Measurements from ENCODE around the gene SMIM17. TPM values are rescaled to one million over a fixed set of nuclear protein-coding genes. Genes with fewer than 3 reads are reported as not detected.

SMIM17 gene
- total and polyA plus RNA-seq, 4 experiments from 2014 or later = not detected

DNA sequence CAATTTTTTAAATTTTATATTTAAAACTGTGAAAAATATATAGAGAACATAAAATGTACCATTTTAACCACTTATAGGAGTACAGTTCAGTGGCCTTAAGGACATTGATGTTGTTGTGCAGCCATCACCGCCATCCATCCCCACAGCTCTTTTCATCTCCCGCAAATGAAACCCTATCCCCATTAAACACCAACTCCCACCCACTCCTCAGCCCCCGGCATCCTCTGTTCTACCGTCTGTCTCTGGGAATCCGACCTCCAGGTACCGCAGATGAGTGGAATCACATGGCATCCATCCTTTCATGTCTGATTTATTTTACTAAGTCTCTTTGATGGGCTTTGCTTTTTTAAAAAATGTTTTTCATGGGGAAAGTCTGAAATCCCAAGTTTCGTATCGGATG, 23.8 kb upstream of the SMIM17 start:
- peaks cover 5 to 62% of the 10 kb centered on the region in 2 donors for H3K9me3 ChIP-seq (ENCODE audit: control insufficient read depth in 1 of 2, low read length in 2 of 2)
- H3K36me3 ChIP-seq (ENCODE audit: insufficient read depth, low read length) = peaks cover 29% of the 10 kb centered on the region
- Mint-ChIP-seq H3K9me3 (peaks cover 0 to 95% (median 83%) of the 10 kb centered on the region in 8 donors), H3K4me1 (peaks cover 0 to 3% (median 0%) of the 10 kb centered on the region in 4 donors), H3K27ac (peak overlapping the region in 1 of 7 donors; percentile 53), H3K27me3 (no peaks in the 10 kb centered on the region), H3K36me3 (peaks cover 73 to 83% of the 10 kb centered on the region in 2 donors), H3K4me3 (no peak overlapping the region)
- intact Hi-C loops (cut with micrococcal nuclease) = no loop called here
- ChIA-PET CTCF (ENCODE audit: partially characterized antibody) (no interaction called here), POLR2A (ENCODE audit: partially characterized antibody) (no interaction called here)
- DNase-seq = no peak
- no peak overlapping the region for H3K4me3 ChIP-seq (ENCODE audit: low read length in 2 of 2)
- H3K4me1 ChIP-seq (ENCODE audit: insufficient read depth, low read length) = no peaks in the 10 kb centered on the region
- H3K27ac ChIP-seq (ENCODE audit: low read depth, low read length) = no peak overlapping the region
- H3K27me3 ChIP-seq (ENCODE audit: insufficient read depth, low read length) = no peaks in the 10 kb centered on the region

- CTCF ChIA-PET (ENCODE audit: partially characterized antibody) = no interaction called here
- peaks cover 0 to 93% (median 72%) of the 10 kb centered on the region in 8 donors for H3K9me3 Mint-ChIP-seq
- H3K27me3 Mint-ChIP-seq = no peaks in the 10 kb centered on the region
- no peaks in the 10 kb centered on the region for H3K4me1 ChIP-seq (ENCODE audit: insufficient read depth, low read length)
- H3K4me3 Mint-ChIP-seq = no peak overlapping the region
- H3K36me3 ChIP-seq (ENCODE audit: insufficient read depth, low read length) = peaks cover 28% of the 10 kb centered on the region
- DNase-seq = no peak
- H3K4me1 Mint-ChIP-seq = peaks cover 0 to 1% (median 0%) of the 10 kb centered on the region in 4 donors
- H3K36me3 Mint-ChIP-seq = peaks cover 61 to 62% of the 10 kb centered on the region in 2 donors
- H3K27ac Mint-ChIP-seq = no peak overlapping the region
- no peaks in the 10 kb centered on the region for H3K27me3 ChIP-seq (ENCODE audit: insufficient read depth, low read length)
- no peak overlapping the region for H3K27ac ChIP-seq (ENCODE audit: low read depth, low read length)
- intact Hi-C loops (cut with micrococcal nuclease) = no loop called here
- POLR2A ChIA-PET (ENCODE audit: partially characterized antibody) = no interaction called here
- peaks cover 5 to 66% of the 10 kb centered on the region in 2 donors for H3K9me3 ChIP-seq (ENCODE audit: control insufficient read depth in 1 of 2, low read length in 2 of 2)
- no peak overlapping the region for H3K4me3 ChIP-seq (ENCODE audit: low read length in 2 of 2)
Measured at GRCh38 chr19:56622374-56622773, 20.6 kb upstream of the SMIM17 start.

DNA sequence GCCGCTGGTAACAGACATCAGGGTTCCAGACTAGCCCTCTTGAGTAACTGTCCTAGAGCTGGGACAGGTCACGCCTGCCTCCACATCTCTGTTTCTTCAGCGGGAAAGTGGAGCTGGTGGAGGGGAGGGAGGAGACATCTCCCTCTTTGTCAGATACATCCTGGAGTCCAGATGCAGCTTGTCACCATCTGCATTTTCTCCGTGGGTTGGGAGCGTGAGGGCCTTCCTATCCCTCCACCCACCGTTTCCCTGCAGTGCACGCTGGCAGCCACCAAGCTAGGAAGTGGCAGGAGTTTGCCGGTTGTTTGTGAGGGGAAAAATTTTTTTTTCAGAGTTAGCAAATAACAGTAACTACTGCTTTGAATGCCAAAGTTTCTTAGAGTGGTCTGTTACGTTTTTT, 20.0 kb upstream of the SMIM17 start:
- no peaks in the 10 kb centered on the region for H3K27me3 ChIP-seq (ENCODE audit: insufficient read depth, low read length)
- ChIA-PET POLR2A (ENCODE audit: partially characterized antibody) (no interaction called here), CTCF (ENCODE audit: partially characterized antibody) (no interaction called here)
- no peak overlapping the region for H3K4me3 ChIP-seq (ENCODE audit: low read length in 2 of 2)
- Mint-ChIP-seq H3K4me1 (peaks cover 0 to 1% (median 0%) of the 10 kb centered on the region in 4 donors), H3K9me3 (peaks cover 0 to 93% (median 71%) of the 10 kb centered on the region in 8 donors), H3K27me3 (no peaks in the 10 kb centered on the region), H3K27ac (no peak overlapping the region), H3K4me3 (no peak overlapping the region), H3K36me3 (peaks cover 55 to 56% of the 10 kb centered on the region in 2 donors)
- H3K9me3 ChIP-seq (ENCODE audit: control insufficient read depth in 1 of 2, low read length in 2 of 2) = peaks cover 5 to 62% of the 10 kb centered on the region in 2 donors
- H3K36me3 ChIP-seq (ENCODE audit: insufficient read depth, low read length) = peaks cover 24% of the 10 kb centered on the region
- intact Hi-C loops (cut with micrococcal nuclease) = no loop called here
- no peak for DNase-seq
- H3K27ac ChIP-seq (ENCODE audit: low read depth, low read length) = no peak overlapping the region
- H3K4me1 ChIP-seq (ENCODE audit: insufficient read depth, low read length) = no peaks in the 10 kb centered on the region

GRCh38 chr19:56625708-56626107, 17.3 kb upstream of the SMIM17 start:
- H3K4me1 Mint-ChIP-seq = peaks cover 0 to 1% (median 0%) of the 10 kb centered on the region in 4 donors
- ChIA-PET CTCF (ENCODE audit: partially characterized antibody) (no interaction called here), POLR2A (ENCODE audit: partially characterized antibody) (no interaction called here)
- Histone ChIP-seq H3K27me3 (ENCODE audit: insufficient read depth, low read length) (no peaks in the 10 kb centered on the region), H3K4me1 (ENCODE audit: insufficient read depth, low read length) (no peaks in the 10 kb centered on the region), H3K9me3 (ENCODE audit: control insufficient read depth in 1 of 2, low read length in 2 of 2) (peaks cover 11 to 65% of the 10 kb centered on the region in 2 donors), H3K4me3 (ENCODE audit: low read length in 2 of 2) (no peak overlapping the region), H3K27ac (ENCODE audit: low read depth, low read length) (no peak overlapping the region), H3K36me3 (ENCODE audit: insufficient read depth, low read length) (peaks cover 24% of the 10 kb centered on the region)
- no peaks in the 10 kb centered on the region for H3K27me3 Mint-ChIP-seq
- peak overlapping the region in 1 of 7 donors; percentile 44 for H3K27ac Mint-ChIP-seq
- H3K36me3 Mint-ChIP-seq = peaks cover 41 to 42% of the 10 kb centered on the region in 2 donors
- no peak for DNase-seq
- H3K4me3 Mint-ChIP-seq = no peak overlapping the region
- intact Hi-C loops (cut with micrococcal nuclease) = no loop called here
- peaks cover 2 to 94% (median 73%) of the 10 kb centered on the region in 8 donors for H3K9me3 Mint-ChIP-seq

- Histone ChIP-seq H3K27ac (ENCODE audit: low read depth, low read length) (no peak overlapping the region), H3K27me3 (ENCODE audit: insufficient read depth, low read length) (no peaks in the 10 kb centered on the region), H3K4me3 (ENCODE audit: low read length in 2 of 2) (no peak overlapping the region), H3K4me1 (ENCODE audit: insufficient read depth, low read length) (no peaks in the 10 kb centered on the region), H3K9me3 (ENCODE audit: control insufficient read depth in 1 of 2, low read length in 2 of 2) (peaks cover 6 to 18% of the 10 kb centered on the region in 2 donors), H3K36me3 (ENCODE audit: insufficient read depth, low read length) (no peaks in the 10 kb centered on the region)
- Mint-ChIP-seq H3K9me3 (peaks cover 5 to 90% (median 82%) of the 10 kb centered on the region in 8 donors), H3K27me3 (no peaks in the 10 kb centered on the region), H3K4me3 (no peak overlapping the region), H3K36me3 (peaks cover 15 to 24% of the 10 kb centered on the region in 2 donors), H3K27ac (no peak overlapping the region), H3K4me1 (no peaks in the 10 kb centered on the region)
- no peak for DNase-seq
- CTCF ChIA-PET (ENCODE audit: partially characterized antibody) = no interaction called here
- POLR2A ChIA-PET (ENCODE audit: partially characterized antibody) = no interaction called here
- intact Hi-C loops (cut with micrococcal nuclease) = no loop called here
Measured at GRCh38 chr19:56633021-56633420, 9.9 kb upstream of the SMIM17 start.

DNA sequence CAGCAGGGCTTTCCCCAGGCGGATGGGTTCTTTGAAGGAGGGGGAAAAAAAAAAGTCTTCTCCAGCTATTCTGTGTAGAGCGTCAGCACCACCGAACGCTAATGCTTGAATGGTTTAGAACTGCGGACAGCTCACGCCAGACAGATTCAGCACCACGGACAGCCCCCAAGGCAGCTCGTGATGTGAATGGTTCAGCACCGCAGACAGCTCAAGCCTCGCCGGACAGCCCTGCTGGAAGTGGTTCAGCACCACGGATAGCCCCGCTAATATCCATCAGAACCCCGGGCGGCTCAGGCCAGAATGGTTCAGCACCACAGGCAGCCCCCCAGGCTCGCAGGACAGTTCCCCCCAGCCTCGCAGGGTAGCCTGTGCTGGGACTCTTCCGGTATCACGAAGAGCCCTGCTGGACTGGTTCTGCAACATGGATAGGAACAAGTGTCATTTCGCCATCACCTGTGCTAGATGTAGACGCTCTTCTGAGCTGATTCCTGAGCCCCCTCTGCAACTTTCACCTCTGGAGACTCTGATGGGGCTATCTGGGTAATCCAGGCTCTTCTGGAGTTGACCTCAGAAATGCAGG, 4.9 kb upstream of the SMIM17 start:
- peak overlapping the region in 1 of 7 donors; percentile 21 for H3K27ac Mint-ChIP-seq
- H3K36me3 Mint-ChIP-seq = peaks cover 15 to 17% of the 10 kb centered on the region in 2 donors
- peaks cover 6 to 83% (median 69%) of the 10 kb centered on the region in 8 donors for H3K9me3 Mint-ChIP-seq
- Histone ChIP-seq H3K36me3 (ENCODE audit: insufficient read depth, low read length) (no peaks in the 10 kb centered on the region), H3K9me3 (ENCODE audit: control insufficient read depth in 1 of 2, low read length in 2 of 2) (no peaks in the 10 kb centered on the region), H3K4me3 (ENCODE audit: low read length in 2 of 2) (no peak overlapping the region), H3K27me3 (ENCODE audit: insufficient read depth, low read length) (no peaks in the 10 kb centered on the region), H3K27ac (ENCODE audit: low read depth, low read length) (no peak overlapping the region), H3K4me1 (ENCODE audit: insufficient read depth, low read length) (no peaks in the 10 kb centered on the region)
- peaks cover 0 to 4% (median 1%) of the 10 kb centered on the region in 4 donors for H3K4me1 Mint-ChIP-seq
- no peaks in the 10 kb centered on the region for H3K27me3 Mint-ChIP-seq
- ChIA-PET CTCF (ENCODE audit: partially characterized antibody) (no interaction called here), POLR2A (ENCODE audit: partially characterized antibody) (no interaction called here)
- H3K4me3 Mint-ChIP-seq = no peak overlapping the region
- peak in 2 of 5 donors; percentile 6 to 19 for DNase-seq
- intact Hi-C loops (cut with micrococcal nuclease) = no loop called here

DNA sequence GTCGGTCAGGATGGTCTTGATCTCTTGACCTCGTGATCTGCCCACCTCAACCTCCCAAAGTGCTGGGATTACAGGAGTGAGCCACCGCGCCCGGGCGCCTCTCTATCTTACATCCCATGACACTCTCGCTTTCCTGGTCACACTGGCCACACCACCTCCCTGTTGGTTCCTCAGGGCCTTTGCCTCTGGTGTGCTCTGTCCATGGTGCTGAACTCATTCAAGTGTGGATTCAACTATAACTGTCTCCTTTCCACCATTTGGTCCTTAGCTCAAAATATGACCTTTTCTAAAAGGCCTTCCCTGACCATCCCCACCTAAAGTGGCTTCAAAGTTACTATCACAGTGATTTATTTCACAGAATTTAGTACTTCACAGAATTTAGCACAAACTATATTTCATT, 3.7 kb upstream of the SMIM17 start:
- H3K27me3 Mint-ChIP-seq = peaks cover 5 to 6% of the 10 kb centered on the region in 2 donors
- H3K4me1 Mint-ChIP-seq = peaks cover 0 to 4% (median 2%) of the 10 kb centered on the region in 4 donors
- H3K4me3 Mint-ChIP-seq = no peak overlapping the region
- CTCF ChIA-PET (ENCODE audit: partially characterized antibody) = no interaction called here
- H3K27ac Mint-ChIP-seq = no peak overlapping the region
- intact Hi-C loops (cut with micrococcal nuclease) = no loop called here
- peaks cover 14 to 18% of the 10 kb centered on the region in 2 donors for H3K36me3 Mint-ChIP-seq
- H3K4me3 ChIP-seq (ENCODE audit: low read length in 2 of 2) = no peak overlapping the region
- H3K9me3 Mint-ChIP-seq = peaks cover 6 to 81% (median 64%) of the 10 kb centered on the region in 8 donors
- POLR2A ChIA-PET (ENCODE audit: partially characterized antibody) = no interaction called here
- H3K27ac ChIP-seq (ENCODE audit: low read depth, low read length) = no peak overlapping the region
- no peaks in the 10 kb centered on the region for H3K27me3 ChIP-seq (ENCODE audit: insufficient read depth, low read length)
- H3K9me3 ChIP-seq (ENCODE audit: control insufficient read depth in 1 of 2, low read length in 2 of 2) = no peaks in the 10 kb centered on the region
- no peaks in the 10 kb centered on the region for H3K36me3 ChIP-seq (ENCODE audit: insufficient read depth, low read length)
- DNase-seq = no peak
- H3K4me1 ChIP-seq (ENCODE audit: insufficient read depth, low read length) = no peaks in the 10 kb centered on the region
